ENCODE results near the gene SERPINA10. TPM values are rescaled to one million over a fixed set of nuclear protein-coding genes. Genes with fewer than 3 reads are reported as not detected.

SERPINA10 gene
- polyA plus RNA-seq, 1 of the 3 experiments (the other 2 are of a cell fraction), result not detected

DNA sequence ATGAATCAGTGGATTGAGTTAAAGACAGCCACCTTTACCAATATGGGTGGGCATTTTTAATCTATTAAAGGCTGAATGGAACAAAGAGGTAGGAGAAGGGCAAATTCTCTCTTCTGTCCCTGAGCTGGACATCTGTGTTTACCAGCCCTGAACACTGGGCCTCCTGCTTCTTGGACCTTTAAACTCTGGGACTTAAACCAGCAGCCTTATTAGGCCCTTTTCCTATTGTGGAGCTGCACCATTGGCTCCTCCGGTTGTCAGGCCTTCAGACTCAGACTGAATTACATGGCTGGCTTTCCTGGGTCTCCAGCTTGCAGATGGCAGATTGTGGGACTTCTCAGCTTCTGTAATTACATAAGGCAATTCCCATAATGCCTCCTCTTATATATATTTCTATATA lies 23.6 kb upstream of the SERPINA10 start:
- CTCF ChIA-PET, result no interaction called here
- TF ChIP-seq, protein P1, sequence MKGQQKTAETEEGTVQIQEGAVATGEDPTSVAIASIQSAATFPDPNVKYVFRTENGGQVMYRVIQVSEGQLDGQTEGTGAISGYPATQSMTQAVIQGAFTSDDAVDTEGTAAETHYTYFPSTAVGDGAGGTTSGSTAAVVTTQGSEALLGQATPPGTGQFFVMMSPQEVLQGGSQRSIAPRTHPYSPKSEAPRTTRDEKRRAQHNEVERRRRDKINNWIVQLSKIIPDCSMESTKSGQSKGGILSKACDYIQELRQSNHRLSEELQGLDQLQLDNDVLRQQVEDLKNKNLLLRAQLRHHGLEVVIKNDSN (IDR thresholded peaks at IDR 0.05; ENCODE audit: borderline replicate concordance, low read depth), result no peak
- TF ChIP-seq IRF3 (IDR thresholded peaks at IDR 0.05; ENCODE audit: low read depth, low read length) (no peak), MEF2A (IDR thresholded peaks at IDR 0.05; ENCODE audit: borderline replicate concordance, low read depth) (no peak), SIN3A (IDR thresholded peaks at IDR 0.05; ENCODE audit: borderline replicate concordance, low read depth, low read length) (no peak), USF2 (IDR thresholded peaks at IDR 0.05; ENCODE audit: borderline replicate concordance, low read depth, low read length) (no peak), FOXM1 (IDR thresholded peaks at IDR 0.05; ENCODE audit: low read depth) (no peak), TCF12 (IDR thresholded peaks at IDR 0.05) (no peak)
- TF ChIP-seq, protein P2, sequence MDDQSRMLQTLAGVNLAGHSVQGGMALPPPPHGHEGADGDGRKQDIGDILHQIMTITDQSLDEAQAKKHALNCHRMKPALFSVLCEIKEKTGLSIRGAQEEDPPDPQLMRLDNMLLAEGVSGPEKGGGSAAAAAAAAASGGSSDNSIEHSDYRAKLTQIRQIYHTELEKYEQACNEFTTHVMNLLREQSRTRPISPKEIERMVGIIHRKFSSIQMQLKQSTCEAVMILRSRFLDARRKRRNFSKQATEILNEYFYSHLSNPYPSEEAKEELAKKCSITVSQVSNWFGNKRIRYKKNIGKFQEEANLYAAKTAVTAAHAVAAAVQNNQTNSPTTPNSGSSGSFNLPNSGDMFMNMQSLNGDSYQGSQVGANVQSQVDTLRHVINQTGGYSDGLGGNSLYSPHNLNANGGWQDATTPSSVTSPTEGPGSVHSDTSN (IDR thresholded peaks at IDR 0.05), result no peak

DNA sequence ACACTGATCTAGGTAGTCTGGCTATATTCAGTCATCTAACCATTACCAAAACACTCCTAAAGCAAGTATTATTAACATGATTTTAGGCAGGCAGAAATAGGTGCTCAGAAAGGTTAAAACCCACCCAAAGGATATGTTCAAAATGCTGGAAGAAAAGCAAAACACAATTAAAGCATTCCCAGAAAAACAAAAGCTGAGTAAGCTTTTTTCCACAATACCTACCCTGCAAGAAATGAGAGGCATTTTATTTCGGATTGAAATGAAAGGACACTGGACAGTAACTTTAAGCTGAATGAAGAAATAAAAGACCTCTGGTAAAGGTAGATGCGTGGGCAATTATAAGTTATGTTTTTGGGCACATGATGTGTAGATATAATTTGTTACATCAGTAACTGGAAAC lies 21.8 kb upstream of the SERPINA10 start:
- no peak overlapping the region for H3K27ac ChIP-seq (ENCODE audit: low read depth in 2 of 2, low read length in 1 of 2)
- no peaks in the 10 kb centered on the region for H3K4me1 ChIP-seq (ENCODE audit: control insufficient read depth in 1 of 2, insufficient read depth in 2 of 2, low read depth in 1 of 2, low read length in 1 of 2)
- no peaks in the 10 kb centered on the region for H3K36me3 ChIP-seq (replicated peaks in 1 of 2; ENCODE audit: control insufficient read depth in 1 of 2, insufficient read depth in 2 of 2, low read length in 1 of 2)
- CTCF ChIA-PET, result no interaction called here
- POLR2A ChIA-PET, result no interaction called here
- WGBS (ENCODE audit: low lambda C conversion rate), result 57% methylated on average over 2 of the region's 2 CpGs
- peaks cover 8% of the 10 kb centered on the region; the same call in 1 of the 2 replicates for H3K9me3 ChIP-seq
- no peaks in the 10 kb centered on the region for H3K9me2 ChIP-seq
- no peak overlapping the region for H3K9ac ChIP-seq
- DNase-seq, result no peak
- H3K27me3 ChIP-seq (ENCODE audit: insufficient read depth), result no peaks in the 10 kb centered on the region
- no peaks in the 10 kb centered on the region for H4K20me1 ChIP-seq (ENCODE audit: insufficient read depth)
- H3K4me3 ChIP-seq (ENCODE audit: low read depth in 2 of 2, low read length in 1 of 2), result no peak overlapping the region
- no peak overlapping the region for H3K4me2 ChIP-seq
- no peaks in the 10 kb centered on the region for H3K79me2 ChIP-seq (ENCODE audit: insufficient read depth)
- H3F3A ChIP-seq (replicated peaks; ENCODE audit: insufficient read depth), result no peaks in the 10 kb centered on the region
- H2AFZ ChIP-seq (ENCODE audit: low read depth), result no peak overlapping the region
- TF ChIP-seq FOXJ3 (CRISPR knock-in tag; IDR thresholded peaks at IDR 0.05) (no peak), CHD2 (IDR thresholded peaks at IDR 0.05; ENCODE audit: low read length, partially characterized antibody) (no peak), ELF1 (IDR thresholded peaks at IDR 0.05) (no peak), NRF1 (IDR thresholded peaks at IDR 0.05; ENCODE audit: low read depth, low read length) (no peak), GABPA (IDR thresholded peaks at IDR 0.05; ENCODE audit: low read depth) (no peak), YY1 (IDR thresholded peaks at IDR 0.05; ENCODE audit: low read depth) (no peak), FOSL2 (IDR thresholded peaks at IDR 0.05; ENCODE audit: borderline replicate concordance, low read depth) (no peak), MXI1 (IDR thresholded peaks at IDR 0.05; ENCODE audit: low read depth, low read length) (no peak), POLR2AphosphoS5 (IDR thresholded peaks at IDR 0.05; ENCODE audit: low read depth, low read length) (no peak)
- TF ChIP-seq, protein P3, sequence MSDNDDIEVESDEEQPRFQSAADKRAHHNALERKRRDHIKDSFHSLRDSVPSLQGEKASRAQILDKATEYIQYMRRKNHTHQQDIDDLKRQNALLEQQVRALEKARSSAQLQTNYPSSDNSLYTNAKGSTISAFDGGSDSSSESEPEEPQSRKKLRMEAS (IDR thresholded peaks at IDR 0.05; ENCODE audit: low read depth), result no peak
- TF ChIP-seq, protein P2 (IDR thresholded peaks at IDR 0.05), result no peak
- TF ChIP-seq, protein P4, sequence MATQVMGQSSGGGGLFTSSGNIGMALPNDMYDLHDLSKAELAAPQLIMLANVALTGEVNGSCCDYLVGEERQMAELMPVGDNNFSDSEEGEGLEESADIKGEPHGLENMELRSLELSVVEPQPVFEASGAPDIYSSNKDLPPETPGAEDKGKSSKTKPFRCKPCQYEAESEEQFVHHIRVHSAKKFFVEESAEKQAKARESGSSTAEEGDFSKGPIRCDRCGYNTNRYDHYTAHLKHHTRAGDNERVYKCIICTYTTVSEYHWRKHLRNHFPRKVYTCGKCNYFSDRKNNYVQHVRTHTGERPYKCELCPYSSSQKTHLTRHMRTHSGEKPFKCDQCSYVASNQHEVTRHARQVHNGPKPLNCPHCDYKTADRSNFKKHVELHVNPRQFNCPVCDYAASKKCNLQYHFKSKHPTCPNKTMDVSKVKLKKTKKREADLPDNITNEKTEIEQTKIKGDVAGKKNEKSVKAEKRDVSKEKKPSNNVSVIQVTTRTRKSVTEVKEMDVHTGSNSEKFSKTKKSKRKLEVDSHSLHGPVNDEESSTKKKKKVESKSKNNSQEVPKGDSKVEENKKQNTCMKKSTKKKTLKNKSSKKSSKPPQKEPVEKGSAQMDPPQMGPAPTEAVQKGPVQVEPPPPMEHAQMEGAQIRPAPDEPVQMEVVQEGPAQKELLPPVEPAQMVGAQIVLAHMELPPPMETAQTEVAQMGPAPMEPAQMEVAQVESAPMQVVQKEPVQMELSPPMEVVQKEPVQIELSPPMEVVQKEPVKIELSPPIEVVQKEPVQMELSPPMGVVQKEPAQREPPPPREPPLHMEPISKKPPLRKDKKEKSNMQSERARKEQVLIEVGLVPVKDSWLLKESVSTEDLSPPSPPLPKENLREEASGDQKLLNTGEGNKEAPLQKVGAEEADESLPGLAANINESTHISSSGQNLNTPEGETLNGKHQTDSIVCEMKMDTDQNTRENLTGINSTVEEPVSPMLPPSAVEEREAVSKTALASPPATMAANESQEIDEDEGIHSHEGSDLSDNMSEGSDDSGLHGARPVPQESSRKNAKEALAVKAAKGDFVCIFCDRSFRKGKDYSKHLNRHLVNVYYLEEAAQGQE (IDR thresholded peaks at IDR 0.05; ENCODE audit: low read depth, low read length), result no peak

More for the DNA sequence above, 23.6 kb upstream of the SERPINA10 start:
- no peak overlapping the region for H3K4me3 ChIP-seq (ENCODE audit: low read depth in 2 of 2, low read length in 1 of 2)
- H3K27ac ChIP-seq (ENCODE audit: low read depth in 2 of 2, low read length in 1 of 2), result no peak overlapping the region
- POLR2A ChIA-PET, result no interaction called here
- H3F3A ChIP-seq (replicated peaks; ENCODE audit: insufficient read depth), result no peaks in the 10 kb centered on the region
- H3K9ac ChIP-seq, result no peak overlapping the region
- no peaks in the 10 kb centered on the region for H3K79me2 ChIP-seq (ENCODE audit: insufficient read depth)
- H3K4me2 ChIP-seq, result no peak overlapping the region
- H2AFZ ChIP-seq (ENCODE audit: low read depth), result no peak overlapping the region
- H4K20me1 ChIP-seq (ENCODE audit: insufficient read depth), result no peaks in the 10 kb centered on the region
- H3K9me2 ChIP-seq, result no peaks in the 10 kb centered on the region
- 88% methylated on average over 1 of the region's 1 CpG for WGBS (ENCODE audit: low lambda C conversion rate)
- no peaks in the 10 kb centered on the region for H3K36me3 ChIP-seq (replicated peaks in 1 of 2; ENCODE audit: control insufficient read depth in 1 of 2, insufficient read depth in 2 of 2, low read length in 1 of 2)
- DNase-seq, result no peak
- H3K4me1 ChIP-seq (ENCODE audit: control insufficient read depth in 1 of 2, insufficient read depth in 2 of 2, low read depth in 1 of 2, low read length in 1 of 2), result no peaks in the 10 kb centered on the region
- H3K9me3 ChIP-seq, result peaks cover 8% of the 10 kb centered on the region; the same call in 1 of the 2 replicates
- no peaks in the 10 kb centered on the region for H3K27me3 ChIP-seq (ENCODE audit: insufficient read depth)

Measured in SK-N-SH (cell line).